ENCODE data around the gene ALKBH2.

- TF ChIP-seq, protein P1, sequence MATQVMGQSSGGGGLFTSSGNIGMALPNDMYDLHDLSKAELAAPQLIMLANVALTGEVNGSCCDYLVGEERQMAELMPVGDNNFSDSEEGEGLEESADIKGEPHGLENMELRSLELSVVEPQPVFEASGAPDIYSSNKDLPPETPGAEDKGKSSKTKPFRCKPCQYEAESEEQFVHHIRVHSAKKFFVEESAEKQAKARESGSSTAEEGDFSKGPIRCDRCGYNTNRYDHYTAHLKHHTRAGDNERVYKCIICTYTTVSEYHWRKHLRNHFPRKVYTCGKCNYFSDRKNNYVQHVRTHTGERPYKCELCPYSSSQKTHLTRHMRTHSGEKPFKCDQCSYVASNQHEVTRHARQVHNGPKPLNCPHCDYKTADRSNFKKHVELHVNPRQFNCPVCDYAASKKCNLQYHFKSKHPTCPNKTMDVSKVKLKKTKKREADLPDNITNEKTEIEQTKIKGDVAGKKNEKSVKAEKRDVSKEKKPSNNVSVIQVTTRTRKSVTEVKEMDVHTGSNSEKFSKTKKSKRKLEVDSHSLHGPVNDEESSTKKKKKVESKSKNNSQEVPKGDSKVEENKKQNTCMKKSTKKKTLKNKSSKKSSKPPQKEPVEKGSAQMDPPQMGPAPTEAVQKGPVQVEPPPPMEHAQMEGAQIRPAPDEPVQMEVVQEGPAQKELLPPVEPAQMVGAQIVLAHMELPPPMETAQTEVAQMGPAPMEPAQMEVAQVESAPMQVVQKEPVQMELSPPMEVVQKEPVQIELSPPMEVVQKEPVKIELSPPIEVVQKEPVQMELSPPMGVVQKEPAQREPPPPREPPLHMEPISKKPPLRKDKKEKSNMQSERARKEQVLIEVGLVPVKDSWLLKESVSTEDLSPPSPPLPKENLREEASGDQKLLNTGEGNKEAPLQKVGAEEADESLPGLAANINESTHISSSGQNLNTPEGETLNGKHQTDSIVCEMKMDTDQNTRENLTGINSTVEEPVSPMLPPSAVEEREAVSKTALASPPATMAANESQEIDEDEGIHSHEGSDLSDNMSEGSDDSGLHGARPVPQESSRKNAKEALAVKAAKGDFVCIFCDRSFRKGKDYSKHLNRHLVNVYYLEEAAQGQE (IDR thresholded peaks at IDR 0.05; ENCODE audit: insufficient replicate concordance, low read depth): no peak
- TF ChIP-seq CTCF (IDR thresholded peaks at IDR 0.05; ENCODE audit: insufficient read depth, low read length) (no peak), POLR2AphosphoS5 (IDR thresholded peaks at IDR 0.05; ENCODE audit: low read depth) (no peak), GABPA (IDR thresholded peaks at IDR 0.05; ENCODE audit: low read depth) (no peak)
Measured at GRCh38 chr12:109125791-109126190, 32.5 kb upstream of the ALKBH2 start.

All from HL-60 (cell line).